ENCODE data around the gene HS2ST1. TPM values are rescaled to one million over a fixed set of nuclear protein-coding genes. Genes with fewer than 3 reads are reported as not detected.

Gene HS2ST1
- total and polyA plus RNA-seq, 2 donors (not counting 3 experiments of a cell fraction or from before 2014, with no cell fraction given), result 5.5 to 31.2 TPM

DNA sequence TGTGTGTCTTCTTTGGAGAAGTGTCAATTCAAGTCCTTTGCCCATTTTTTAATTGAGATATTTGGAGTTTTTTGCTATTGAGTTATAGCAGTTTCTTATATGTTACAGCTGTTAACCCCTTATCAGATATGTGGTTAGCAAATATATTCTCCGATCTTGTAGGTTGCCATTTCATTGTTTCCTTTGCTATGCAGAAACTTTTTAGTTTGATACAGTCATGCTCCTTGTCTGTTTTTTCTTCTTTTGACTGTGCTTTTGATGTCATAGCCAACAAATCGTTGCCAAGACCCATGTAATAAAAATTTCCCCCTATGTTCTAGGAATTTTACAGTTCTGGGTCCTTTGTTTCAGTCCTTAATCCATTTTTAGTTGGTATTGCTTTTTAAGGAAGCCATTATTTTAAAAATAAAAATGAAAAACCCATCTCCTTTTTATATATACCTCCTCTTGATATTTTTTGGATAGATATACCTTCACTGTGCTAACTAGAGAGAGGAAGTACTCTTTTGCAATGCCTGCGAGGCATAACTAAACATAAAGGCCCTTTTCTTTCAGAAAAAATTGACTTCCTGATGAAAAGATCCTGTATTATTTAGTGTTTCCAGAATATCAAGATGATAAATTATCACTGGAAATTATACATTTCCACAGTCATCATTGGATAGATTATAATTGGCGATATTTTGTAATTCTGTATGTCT is 127.8 kb downstream of the HS2ST1 start:
- Histone ChIP-seq H3K4me1 (ENCODE audit: control insufficient read depth, extremely low read depth, insufficient read depth, low read length) (no peaks in the 10 kb centered on the region), H3K36me3 (ENCODE audit: control insufficient read depth in 2 of 2, extremely low read depth in 1 of 2, insufficient read depth in 2 of 2, low read length in 2 of 2) (no peaks in the 10 kb centered on the region), H3K79me2 (ENCODE audit: control insufficient read depth, insufficient read depth, low read length) (no peaks in the 10 kb centered on the region), H3K4me2 (ENCODE audit: insufficient read depth, low read length) (no peak overlapping the region), H2AFZ (ENCODE audit: low read depth, low read length) (no peak overlapping the region), H3K27me3 (ENCODE audit: control insufficient read depth in 2 of 2, insufficient read depth in 2 of 2, low read length in 2 of 2) (no peaks in the 10 kb centered on the region), H4K20me1 (replicated peaks; ENCODE audit: control insufficient read depth, extremely low read depth, insufficient read depth, low read length) (no peaks in the 10 kb centered on the region), H3K4me3 (replicated peaks in 1 of 3; ENCODE audit: insufficient read depth in 1 of 3, low read depth in 1 of 3, low read length in 3 of 3) (no peak overlapping the region), H3K9me1 (replicated peaks; ENCODE audit: control insufficient read depth, extremely low read depth, insufficient read depth, low read length) (no peaks in the 10 kb centered on the region), H3K9ac (replicated peaks; ENCODE audit: extremely low read depth, insufficient read depth, low read length) (no peak overlapping the region), H3K27ac (ENCODE audit: insufficient read depth, low read depth, low read length) (no peak overlapping the region), H3K9me3 (replicated peaks; ENCODE audit: control insufficient read depth, insufficient read depth, low read length) (no peaks in the 10 kb centered on the region)
- CTCF ChIA-PET, result interaction anchor here (1.3 kb wide), 1 partner anchor 8 kb away, joined by 3 read pairs; no protein-coding TSS in a partner anchor
- dilution Hi-C loops (cut with MboI; ENCODE audit: extremely low pct_ligation_motif_present, low sequenced_read_pairs), result no loop called here
- POLR2A ChIA-PET, result no interaction called here
- intact Hi-C loops (cut with micrococcal nuclease), result no loop called here
- DNase-seq (ENCODE audit: low read depth, low spot score) (no peak), FAIRE-seq (no peak)
- no TSS peak for BruUV-seq (replicated peaks)
- TF ChIP-seq, protein P1, sequence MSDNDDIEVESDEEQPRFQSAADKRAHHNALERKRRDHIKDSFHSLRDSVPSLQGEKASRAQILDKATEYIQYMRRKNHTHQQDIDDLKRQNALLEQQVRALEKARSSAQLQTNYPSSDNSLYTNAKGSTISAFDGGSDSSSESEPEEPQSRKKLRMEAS (IDR thresholded peaks at IDR 0.05; ENCODE audit: insufficient read depth, insufficient read length), result no peak

- no TSS peak for BruUV-seq (replicated peaks)
- no peaks in the 10 kb centered on the region for H3K9me1 ChIP-seq (replicated peaks; ENCODE audit: control insufficient read depth, extremely low read depth, insufficient read depth, low read length)
- no peaks in the 10 kb centered on the region for H3K27me3 ChIP-seq (ENCODE audit: control insufficient read depth in 2 of 2, insufficient read depth in 2 of 2, low read length in 2 of 2)
- no peaks in the 10 kb centered on the region for H3K79me2 ChIP-seq (ENCODE audit: control insufficient read depth, insufficient read depth, low read length)
- no peaks in the 10 kb centered on the region for H3K36me3 ChIP-seq (ENCODE audit: control insufficient read depth in 2 of 2, extremely low read depth in 1 of 2, insufficient read depth in 2 of 2, low read length in 2 of 2)
- no peak for TF ChIP-seq POLR2A (IDR thresholded peaks at IDR 0.05; ENCODE audit: low read depth, low read length)
- no peak for TF ChIP-seq POLR2AphosphoS5 (IDR thresholded peaks at IDR 0.05; ENCODE audit: insufficient read depth, low read depth, low read length)
- no peak for TF ChIP-seq EZH2 (IDR thresholded peaks at IDR 0.05; ENCODE audit: borderline replicate concordance, low read depth, low read length, severe bottlenecking)
- no peak for TF ChIP-seq MYC (IDR thresholded peaks at IDR 0.05; ENCODE audit: low read depth, low read length)
- TF ChIP-seq, protein P1 (IDR thresholded peaks at IDR 0.05; ENCODE audit: insufficient read depth, insufficient read length), result no peak
- TF ChIP-seq JUN (IDR thresholded peaks at IDR 0.05; ENCODE audit: borderline replicate concordance, insufficient read depth, insufficient read length, low read depth), result no peak
- TF ChIP-seq, protein P2, sequence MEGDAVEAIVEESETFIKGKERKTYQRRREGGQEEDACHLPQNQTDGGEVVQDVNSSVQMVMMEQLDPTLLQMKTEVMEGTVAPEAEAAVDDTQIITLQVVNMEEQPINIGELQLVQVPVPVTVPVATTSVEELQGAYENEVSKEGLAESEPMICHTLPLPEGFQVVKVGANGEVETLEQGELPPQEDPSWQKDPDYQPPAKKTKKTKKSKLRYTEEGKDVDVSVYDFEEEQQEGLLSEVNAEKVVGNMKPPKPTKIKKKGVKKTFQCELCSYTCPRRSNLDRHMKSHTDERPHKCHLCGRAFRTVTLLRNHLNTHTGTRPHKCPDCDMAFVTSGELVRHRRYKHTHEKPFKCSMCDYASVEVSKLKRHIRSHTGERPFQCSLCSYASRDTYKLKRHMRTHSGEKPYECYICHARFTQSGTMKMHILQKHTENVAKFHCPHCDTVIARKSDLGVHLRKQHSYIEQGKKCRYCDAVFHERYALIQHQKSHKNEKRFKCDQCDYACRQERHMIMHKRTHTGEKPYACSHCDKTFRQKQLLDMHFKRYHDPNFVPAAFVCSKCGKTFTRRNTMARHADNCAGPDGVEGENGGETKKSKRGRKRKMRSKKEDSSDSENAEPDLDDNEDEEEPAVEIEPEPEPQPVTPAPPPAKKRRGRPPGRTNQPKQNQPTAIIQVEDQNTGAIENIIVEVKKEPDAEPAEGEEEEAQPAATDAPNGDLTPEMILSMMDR (IDR thresholded peaks at IDR 0.05; ENCODE audit: extremely low read depth in 1 of 2, insufficient read depth in 1 of 2, low read depth in 1 of 2, low read length in 2 of 2), result no peak
- no peak overlapping the region for H3K9ac ChIP-seq (replicated peaks; ENCODE audit: extremely low read depth, insufficient read depth, low read length)
- dilution Hi-C loops (cut with MboI; ENCODE audit: extremely low pct_ligation_motif_present, low sequenced_read_pairs), result no loop called here
- H4K20me1 ChIP-seq (replicated peaks; ENCODE audit: control insufficient read depth, extremely low read depth, insufficient read depth, low read length), result no peaks in the 10 kb centered on the region
- no peak overlapping the region for H2AFZ ChIP-seq (ENCODE audit: low read depth, low read length)
- intact Hi-C loops (cut with micrococcal nuclease), result no loop called here
- no peak overlapping the region for H3K4me3 ChIP-seq (replicated peaks in 1 of 3; ENCODE audit: insufficient read depth in 1 of 3, low read depth in 1 of 3, low read length in 3 of 3)
- H3K4me1 ChIP-seq (ENCODE audit: control insufficient read depth, extremely low read depth, insufficient read depth, low read length), result no peaks in the 10 kb centered on the region
- no peak for DNase-seq (ENCODE audit: low read depth, low spot score)
- FAIRE-seq, result no peak
- ChIA-PET CTCF (no interaction called here), POLR2A (no interaction called here)
- H3K27ac ChIP-seq (ENCODE audit: insufficient read depth, low read depth, low read length), result no peak overlapping the region
- no peak overlapping the region for H3K4me2 ChIP-seq (ENCODE audit: insufficient read depth, low read length)
- H3K9me3 ChIP-seq (replicated peaks; ENCODE audit: control insufficient read depth, insufficient read depth, low read length), result no peaks in the 10 kb centered on the region
These were observed 130.0 kb downstream of the HS2ST1 start for GRCh38 chr1:87044424-87044823.
